IPS-NIHi11 (cell line): ENCODE data around the gene DYNLT2B.
A peak's percentile ranks its signal among the peaks of the same experiment; 100 is the strongest.
"Not testable (repeated sequence)": the region's sequence is repeated elsewhere in the genome, so short reads cannot be mapped to it uniquely, and the experiment has no call there.

Experiments used
- DNase-seq: peaks from one replicate; pipeline ENCODE4 v3.0.0; 2012; ENCODE audit warnings: mixed read lengths, low spot score

DYNLT2B gene

GRCh38 chr3:196317687-196318467, at the start of gene DYNLT2B:
Gene DYNLT2B (minus strand): TSS chr3:196318240. CDS start chr3:196318152, 88 bp downstream.
- peak; percentile 100 for DNase-seq

GRCh38 chr3:196365736-196366135, 47.7 kb upstream of the DYNLT2B start:
- no peak for DNase-seq

GRCh38 chr3:196360586-196360985, 42.5 kb upstream of the DYNLT2B start:
- DNase-seq: no peak

GRCh38 chr3:196358540-196358939, 40.5 kb upstream of the DYNLT2B start:
- not testable (repeated sequence) for DNase-seq

- DNase-seq: no peak
These were observed 39.9 kb upstream of the DYNLT2B start for GRCh38 chr3:196357905-196358304.

- DNase-seq: no peak
These were observed 38.5 kb upstream of the DYNLT2B start for GRCh38 chr3:196356556-196356955.

- DNase-seq: no peak
These were observed 37.6 kb upstream of the DYNLT2B start for GRCh38 chr3:196355668-196356067.

- no peak for DNase-seq
These were observed 36.1 kb upstream of the DYNLT2B start for GRCh38 chr3:196354132-196354531.

- DNase-seq: no peak
These were observed 33.5 kb upstream of the DYNLT2B start for GRCh38 chr3:196351541-196351940.

- no peak for DNase-seq
These were observed 32.0 kb upstream of the DYNLT2B start for GRCh38 chr3:196350067-196350466.

- DNase-seq: no peak
These were observed 30.7 kb upstream of the DYNLT2B start for GRCh38 chr3:196348698-196349097.

- DNase-seq: no peak
These were observed 26.6 kb upstream of the DYNLT2B start for GRCh38 chr3:196344663-196345062.

- not testable (repeated sequence) for DNase-seq
These were observed 25.9 kb upstream of the DYNLT2B start for GRCh38 chr3:196343917-196344316.

GRCh38 chr3:196341137-196341536, 23.1 kb upstream of the DYNLT2B start:
- DNase-seq: no peak

GRCh38 chr3:196340466-196340865, 22.4 kb upstream of the DYNLT2B start:
- no peak for DNase-seq

- DNase-seq: no peak
These were observed 21.6 kb upstream of the DYNLT2B start for GRCh38 chr3:196339493-196340254.

- no peak for DNase-seq
These were observed 21.0 kb upstream of the DYNLT2B start for GRCh38 chr3:196339044-196339443.

GRCh38 chr3:196336319-196337145, 18.5 kb upstream of the DYNLT2B start:
- no peak for DNase-seq

GRCh38 chr3:196335503-196335948, 17.5 kb upstream of the DYNLT2B start:
- no peak for DNase-seq

- no peak for DNase-seq
These were observed 16.9 kb upstream of the DYNLT2B start for GRCh38 chr3:196334982-196335381.

- DNase-seq: no peak
These were observed 14.1 kb upstream of the DYNLT2B start for GRCh38 chr3:196332168-196332567.

- DNase-seq: no peak
These were observed 9.4 kb upstream of the DYNLT2B start for GRCh38 chr3:196327405-196327804.
